C4-2B (cell line): ENCODE data around the gene DNAJC1.

Experiments used
- ZFX ChIP-seq: fragments of 450-650 bp; IDR thresholded peaks from 2 replicates; pipeline ENCODE4 v1.6.1; 2017
- TF ChIP-seq, protein P1 (sequence below): fragments of 450-650 bp; conservative IDR thresholded peaks from 2 replicates; pipeline ENCODE4 v1.5.1; 2017; ENCODE audit warnings: mild to moderate bottlenecking

DNA sequence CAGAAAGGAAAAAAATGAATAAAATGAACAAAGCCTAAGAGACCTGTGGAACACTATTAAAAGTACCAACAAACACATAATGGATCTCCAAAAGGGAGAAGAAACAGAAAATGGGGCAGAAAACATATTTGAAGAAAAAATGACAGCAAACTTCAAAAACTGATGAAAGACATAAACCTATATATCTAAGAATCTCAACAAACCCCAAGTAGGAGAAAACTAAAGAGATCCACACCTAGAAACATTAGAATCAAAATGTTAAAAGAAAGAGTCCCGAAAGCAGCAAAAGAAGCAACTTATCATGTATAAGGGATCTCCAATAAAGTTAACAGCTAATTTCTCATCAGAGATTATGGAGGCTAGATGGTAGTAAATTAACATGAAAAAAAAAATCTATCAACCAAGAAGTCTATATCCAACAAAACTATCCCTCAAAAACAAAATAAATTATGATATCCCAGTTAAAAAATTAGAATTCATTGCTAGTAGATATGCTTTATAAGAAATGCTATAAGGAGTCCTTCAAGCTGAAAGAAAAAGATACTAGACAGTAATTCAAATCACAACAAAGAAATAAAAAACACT lies 68.0 kb downstream of the DNAJC1 start:
- TF ChIP-seq, protein P1, sequence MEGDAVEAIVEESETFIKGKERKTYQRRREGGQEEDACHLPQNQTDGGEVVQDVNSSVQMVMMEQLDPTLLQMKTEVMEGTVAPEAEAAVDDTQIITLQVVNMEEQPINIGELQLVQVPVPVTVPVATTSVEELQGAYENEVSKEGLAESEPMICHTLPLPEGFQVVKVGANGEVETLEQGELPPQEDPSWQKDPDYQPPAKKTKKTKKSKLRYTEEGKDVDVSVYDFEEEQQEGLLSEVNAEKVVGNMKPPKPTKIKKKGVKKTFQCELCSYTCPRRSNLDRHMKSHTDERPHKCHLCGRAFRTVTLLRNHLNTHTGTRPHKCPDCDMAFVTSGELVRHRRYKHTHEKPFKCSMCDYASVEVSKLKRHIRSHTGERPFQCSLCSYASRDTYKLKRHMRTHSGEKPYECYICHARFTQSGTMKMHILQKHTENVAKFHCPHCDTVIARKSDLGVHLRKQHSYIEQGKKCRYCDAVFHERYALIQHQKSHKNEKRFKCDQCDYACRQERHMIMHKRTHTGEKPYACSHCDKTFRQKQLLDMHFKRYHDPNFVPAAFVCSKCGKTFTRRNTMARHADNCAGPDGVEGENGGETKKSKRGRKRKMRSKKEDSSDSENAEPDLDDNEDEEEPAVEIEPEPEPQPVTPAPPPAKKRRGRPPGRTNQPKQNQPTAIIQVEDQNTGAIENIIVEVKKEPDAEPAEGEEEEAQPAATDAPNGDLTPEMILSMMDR: no peak
- TF ChIP-seq ZFX: no peak
